ENCODE data around the gene NHEJ1. TPM values are rescaled to one million over a fixed set of nuclear protein-coding genes. Genes with fewer than 3 reads are reported as not detected.

Gene NHEJ1
- total RNA-seq, 1 donor from 2014 or later: 10.8 TPM

GRCh38 chr2:219206328-219207133 lies 45.9 kb upstream of the NHEJ1 start, which contains the start of gene ZFAND2B:
ZFAND2B (plus strand) TSS chr2:219206782; CDS start chr2:219206988, 206 bp downstream.
- peaks cover 3% of the 10 kb centered on the region for H3K36me3 Mint-ChIP-seq (ENCODE audit: low read depth, unreplicated experiment)
- TF ChIP-seq CTCF (IDR thresholded peaks at IDR 0.05; ENCODE audit: insufficient read depth, low read depth, low read length): no peak
- no peak for TF ChIP-seq EZH2 (IDR thresholded peaks at IDR 0.05; ENCODE audit: insufficient read depth, low read length)
- peak within 1 kb of the TSS; percentile 79 for H3K27ac Mint-ChIP-seq (ENCODE audit: unreplicated experiment)

GRCh38 chr2:219205981-219206327 lies 45.3 kb upstream of the NHEJ1 start:
- Mint-ChIP-seq H3K27ac (ENCODE audit: unreplicated experiment) (no peak overlapping the region), H3K36me3 (ENCODE audit: low read depth, unreplicated experiment) (peaks cover 3% of the 10 kb centered on the region), H3K9me3 (ENCODE audit: unreplicated experiment) (no peaks in the 10 kb centered on the region), H3K27me3 (ENCODE audit: low read depth, unreplicated experiment) (peaks cover 4% of the 10 kb centered on the region), H3K4me1 (ENCODE audit: low read depth, unreplicated experiment) (peaks cover 11% of the 10 kb centered on the region), H3K4me3 (ENCODE audit: unreplicated experiment) (peak overlapping the region; percentile 88)
- Histone ChIP-seq H3K4me1 (ENCODE audit: insufficient read depth, low read length) (peaks cover 16% of the 10 kb centered on the region), H3K27me3 (ENCODE audit: insufficient read depth, low read length) (no peaks in the 10 kb centered on the region), H3K4me2 (ENCODE audit: low read length) (peak overlapping the region; percentile 83), H2AFZ (ENCODE audit: low read depth, low read length) (peak overlapping the region; percentile 73), H4K20me1 (ENCODE audit: insufficient read depth, low read length) (peaks cover 15% of the 10 kb centered on the region), H3K27ac (ENCODE audit: low read depth, low read length) (peak overlapping the region; percentile 35), H3K4me3 (ENCODE audit: insufficient read depth, low read depth, low read length) (peak overlapping the region; percentile 64), H3K79me2 (ENCODE audit: insufficient read depth, low read length) (peaks cover 6% of the 10 kb centered on the region), H3K9ac (ENCODE audit: low read length) (peak overlapping the region; percentile 77), H3K36me3 (ENCODE audit: insufficient read depth, low read length) (no peaks in the 10 kb centered on the region), H3K9me3 (ENCODE audit: insufficient read depth, low read depth, low read length) (no peaks in the 10 kb centered on the region)
- TF ChIP-seq EZH2 (IDR thresholded peaks at IDR 0.05; ENCODE audit: insufficient read depth, low read length) (no peak), CTCF (IDR thresholded peaks at IDR 0.05; ENCODE audit: insufficient read depth, low read depth, low read length) (no peak)
- DNase-seq (ENCODE audit: low read depth) (no peak), FAIRE-seq (no peak)

More at GRCh38 chr2:219206328-219207133, 45.9 kb upstream of the NHEJ1 start, which contains the start of gene ZFAND2B:
- peaks cover 16% of the 10 kb centered on the region for H3K4me1 ChIP-seq (ENCODE audit: insufficient read depth, low read length)
- no peaks in the 10 kb centered on the region for H3K36me3 ChIP-seq (ENCODE audit: insufficient read depth, low read length)
- FAIRE-seq (no peak), DNase-seq (ENCODE audit: low read depth) (peak; percentile 72)
- H3K4me3 ChIP-seq (ENCODE audit: insufficient read depth, low read depth, low read length): peak within 1 kb of the TSS; percentile 66
- peak within 1 kb of the TSS; percentile 83 for H3K4me2 ChIP-seq (ENCODE audit: low read length)
- H3K9me3 ChIP-seq (ENCODE audit: insufficient read depth, low read depth, low read length): no peaks in the 10 kb centered on the region
- H3K27ac ChIP-seq (ENCODE audit: low read depth, low read length): peak within 1 kb of the TSS; percentile 75
- peaks cover 11% of the 10 kb centered on the region for H3K4me1 Mint-ChIP-seq (ENCODE audit: low read depth, unreplicated experiment)
- H3K4me3 Mint-ChIP-seq (ENCODE audit: unreplicated experiment): peak within 1 kb of the TSS; percentile 88
- peaks cover 2% of the 10 kb centered on the region for H3K27me3 Mint-ChIP-seq (ENCODE audit: low read depth, unreplicated experiment)
- peak within 1 kb of the TSS; percentile 73 for H2AFZ ChIP-seq (ENCODE audit: low read depth, low read length)
- H4K20me1 ChIP-seq (ENCODE audit: insufficient read depth, low read length): peaks cover 15% of the 10 kb centered on the region
- peak within 1 kb of the TSS; percentile 77 for H3K9ac ChIP-seq (ENCODE audit: low read length)
- no peaks in the 10 kb centered on the region for H3K9me3 Mint-ChIP-seq (ENCODE audit: unreplicated experiment)
- peaks cover 6% of the 10 kb centered on the region for H3K79me2 ChIP-seq (ENCODE audit: insufficient read depth, low read length)
- H3K27me3 ChIP-seq (ENCODE audit: insufficient read depth, low read length): no peaks in the 10 kb centered on the region

- FAIRE-seq: no peak
- H3K27me3 Mint-ChIP-seq (ENCODE audit: low read depth, unreplicated experiment): peaks cover 10% of the 10 kb centered on the region
- Histone ChIP-seq H3K27ac (ENCODE audit: low read depth, low read length) (no peak overlapping the region), H3K9me3 (ENCODE audit: insufficient read depth, low read depth, low read length) (no peaks in the 10 kb centered on the region), H3K36me3 (ENCODE audit: insufficient read depth, low read length) (no peaks in the 10 kb centered on the region), H3K9ac (ENCODE audit: low read length) (no peak overlapping the region), H4K20me1 (ENCODE audit: insufficient read depth, low read length) (peaks cover 15% of the 10 kb centered on the region), H2AFZ (ENCODE audit: low read depth, low read length) (no peak overlapping the region), H3K79me2 (ENCODE audit: insufficient read depth, low read length) (peaks cover 6% of the 10 kb centered on the region), H3K4me3 (ENCODE audit: insufficient read depth, low read depth, low read length) (no peak overlapping the region), H3K4me1 (ENCODE audit: insufficient read depth, low read length) (peaks cover 16% of the 10 kb centered on the region), H3K4me2 (ENCODE audit: low read length) (no peak overlapping the region), H3K27me3 (ENCODE audit: insufficient read depth, low read length) (no peaks in the 10 kb centered on the region)
- TF ChIP-seq CTCF (IDR thresholded peaks at IDR 0.05; ENCODE audit: insufficient read depth, low read depth, low read length) (no peak), EZH2 (IDR thresholded peaks at IDR 0.05; ENCODE audit: insufficient read depth, low read length) (no peak)
- DNase-seq (ENCODE audit: low read depth): no peak
- peaks cover 11% of the 10 kb centered on the region for H3K4me1 Mint-ChIP-seq (ENCODE audit: low read depth, unreplicated experiment)
- peaks cover 3% of the 10 kb centered on the region for H3K36me3 Mint-ChIP-seq (ENCODE audit: low read depth, unreplicated experiment)
- peak overlapping the region; percentile 69 for H3K4me3 Mint-ChIP-seq (ENCODE audit: unreplicated experiment)
- no peaks in the 10 kb centered on the region for H3K9me3 Mint-ChIP-seq (ENCODE audit: unreplicated experiment)
- H3K27ac Mint-ChIP-seq (ENCODE audit: unreplicated experiment): no peak overlapping the region
These were observed 44.5 kb upstream of the NHEJ1 start for GRCh38 chr2:219205165-219205538.
